Neural cell (in vitro differentiated cells): Measurements from ENCODE around the gene ARFGAP1. TPM values are rescaled to one million over a fixed set of nuclear protein-coding genes. Genes with fewer than 3 reads are reported as not detected.

Experiments
- H2AFZ ChIP-seq: fragments of 200-600, 300-800 bp; sonication (generic), shearing (Covaris generic); 2 replicates; pipeline ENCODE4 v1.6.0; 2014; ENCODE audit warnings: low read depth, mild to moderate bottlenecking, antibody characterized with exemption, low read length, moderate library complexity
- H3F3A ChIP-seq: fragments of 200-600 bp; shearing (Covaris generic); 2 replicates; pipeline ENCODE4 v1.6.1; 2016; ENCODE audit warnings: mild to moderate bottlenecking, moderate library complexity, mixed read lengths, antibody characterized with exemption, low read length; ENCODE audit not compliant: insufficient read depth, poor library complexity, severe bottlenecking
- H3K27ac ChIP-seq: fragments of 200-600, 300-800 bp; sonication (generic), shearing (Covaris generic); 2 replicates; pipeline ENCODE4 v1.5.1; 2014; ENCODE audit warnings: mild to moderate bottlenecking, low read length, moderate library complexity
- H3K27me3 ChIP-seq: fragments of 300-800, 200-600 bp; sonication (generic), shearing (Covaris generic); 2 replicates; pipeline ENCODE4 v1.6.0; 2014; ENCODE audit warnings: mild to moderate bottlenecking, low read depth, low read length, moderate library complexity; ENCODE audit not compliant: insufficient read depth
- H3K36me3 ChIP-seq: fragments of 300-800, 200-600 bp; sonication (generic), shearing (Covaris generic); 2 replicates; pipeline ENCODE4 v1.5.1; 2014; ENCODE audit warnings: mild to moderate bottlenecking, antibody characterized with exemption, low read length, moderate library complexity; ENCODE audit not compliant: insufficient read depth
- H3K4me2 ChIP-seq: fragments of 300-800, 200-600 bp; sonication (generic), shearing (Covaris generic); 2 replicates; pipeline ENCODE4 v1.6.0; 2014; ENCODE audit warnings: mild to moderate bottlenecking, low read length
- H3K4me3 ChIP-seq: fragments of 300-800, 200-600 bp; sonication (generic), shearing (Covaris generic); 2 replicates; pipeline ENCODE4 v1.5.1; 2014; ENCODE audit warnings: mild to moderate bottlenecking, low read length, moderate library complexity
- H3K79me2 ChIP-seq: fragments of 200-600 bp; shearing (Covaris generic); replicated peaks from 2 replicates; pipeline ENCODE4 v1.6.0; 2014; ENCODE audit warnings: mild to moderate bottlenecking, low read length, moderate library complexity; ENCODE audit not compliant: insufficient read depth
- H3K9ac ChIP-seq: fragments of 300-800, 200-600 bp; sonication (generic), shearing (Covaris generic); 2 replicates; pipeline ENCODE4 v1.6.1; 2016; ENCODE audit warnings: mild to moderate bottlenecking, low read length, mixed read lengths
- H3K9me2 ChIP-seq: fragments of 200-600 bp; shearing (Covaris generic); 2 replicates; pipeline ENCODE4 v1.6.1; 2016; ENCODE audit warnings: mild to moderate bottlenecking, low read length, mixed read lengths; ENCODE audit not compliant: insufficient read depth
- H3K9me3 ChIP-seq: fragments of 200-600, 300-800 bp; sonication (generic), shearing (Covaris generic); 2 replicates; pipeline ENCODE4 v1.6.1; 2016; ENCODE audit warnings: mild to moderate bottlenecking, mixed run types, low read length, moderate library complexity, mixed read lengths
- H4K20me1 ChIP-seq: fragments of 200-600 bp; shearing (Covaris generic); 2 replicates; pipeline ENCODE4 v1.6.1; 2016; ENCODE audit warnings: mild to moderate bottlenecking, mixed run types; ENCODE audit not compliant: insufficient read depth
- EP300 ChIP-seq: fragments of 450-650 bp; conservative IDR thresholded peaks from 2 replicates; pipeline ENCODE4 v1.6.1; 2014; ENCODE audit warnings: antibody characterized with exemption, mild to moderate bottlenecking, moderate library complexity; ENCODE audit not compliant: poor library complexity, severe bottlenecking
- EZH2 ChIP-seq: fragments of 200-600, 300-800 bp; shearing (Covaris generic), sonication (generic); IDR thresholded peaks from 2 replicates; pipeline ENCODE4 v1.6.1; 2014; ENCODE audit warnings: antibody characterized with exemption, low read length, borderline replicate concordance, mild to moderate bottlenecking; ENCODE audit not compliant: insufficient read depth, poor library complexity, severe bottlenecking
- MXI1 ChIP-seq: fragments of 450-650 bp; conservative IDR thresholded peaks from 2 replicates; pipeline ENCODE4 v1.6.1; 2014; ENCODE audit warnings: antibody characterized with exemption, mild to moderate bottlenecking; ENCODE audit not compliant: poor library complexity, severe bottlenecking
- POLR2AphosphoS5 ChIP-seq: IDR thresholded peaks from 2 replicates; pipeline ENCODE4 v1.6.1; 2012
- RAD21 ChIP-seq: fragments of 450-650 bp; conservative IDR thresholded peaks from 2 replicates; pipeline ENCODE4 v1.6.1; 2014; ENCODE audit warnings: antibody characterized with exemption, mild to moderate bottlenecking, moderate library complexity
- SMC3 ChIP-seq: fragments of 450-650 bp; conservative IDR thresholded peaks from 2 replicates; pipeline ENCODE4 v1.6.1; 2014; ENCODE audit warnings: antibody characterized with exemption, mild to moderate bottlenecking, moderate library complexity; ENCODE audit not compliant: poor library complexity
- TAF1 ChIP-seq: IDR thresholded peaks from 2 replicates; pipeline ENCODE4 v1.6.1; 2012; ENCODE audit warnings: low read depth
- polyA plus RNA-seq: library from polyadenylated mRNA; depleted of rRNA; stranded (reverse); fragments of >200 nt; gene quantifications from 2 replicates; pipeline ENCODE4 v1.2.3, GENCODE V29; 2014
- TF ChIP-seq, protein P1 (sequence below): IDR thresholded peaks from 2 replicates; pipeline ENCODE4 v1.6.1; 2012; ENCODE audit warnings: borderline replicate concordance
- TF ChIP-seq, protein P2 (sequence below): fragments of 450-650 bp; IDR thresholded peaks from 2 replicates; pipeline ENCODE4 v1.5.1; 2014; ENCODE audit warnings: antibody characterized with exemption, mild to moderate bottlenecking, moderate library complexity; ENCODE audit not compliant: poor library complexity, severe bottlenecking

The ARFGAP1 gene
- polyA plus RNA-seq, 1 donor from 2014 or later = 70.2 TPM

DNA sequence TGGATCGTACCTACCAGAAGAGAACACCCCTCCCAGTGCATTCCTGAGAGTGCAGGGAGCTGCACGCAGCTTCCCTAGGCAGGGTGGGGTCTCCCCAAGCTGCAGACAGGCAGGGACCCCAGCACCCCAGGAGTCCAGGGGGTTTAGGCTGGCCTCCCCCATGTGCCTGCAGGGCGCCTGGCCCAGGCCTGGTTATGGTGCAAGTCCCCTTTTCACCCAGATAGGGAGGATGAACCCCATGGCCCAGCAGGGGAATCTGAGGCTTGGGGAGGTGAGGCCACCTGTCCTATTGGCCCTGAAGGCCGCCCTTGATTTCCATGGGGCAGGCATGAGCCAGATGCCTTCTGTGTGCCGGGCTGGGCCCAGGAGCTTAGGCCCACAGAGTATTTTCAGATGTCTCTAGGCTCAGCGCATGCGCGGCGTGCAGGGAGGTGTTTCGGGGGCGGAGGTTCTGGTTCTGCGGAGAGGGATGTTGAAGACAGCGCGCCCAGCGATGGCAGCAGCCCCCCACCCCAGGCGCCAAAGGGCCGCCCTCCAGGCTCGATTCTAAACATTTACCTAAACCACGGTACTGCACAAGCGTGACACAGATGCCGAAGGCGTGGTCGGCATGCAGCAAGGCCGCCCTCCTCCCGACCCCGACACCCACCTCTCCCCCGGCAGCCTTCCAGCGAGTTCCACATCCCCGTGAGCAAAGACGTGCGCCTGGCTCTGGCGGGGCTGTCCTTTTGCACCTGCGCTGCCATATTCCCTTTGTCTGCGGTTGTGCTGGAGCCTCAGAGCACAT is 49.7 kb downstream of the ARFGAP1 start:
- Histone ChIP-seq H2AFZ (no peak overlapping the region), H3K9me3 (no peaks in the 10 kb centered on the region), H3K27me3 (no peaks in the 10 kb centered on the region), H3F3A (no peaks in the 10 kb centered on the region), H4K20me1 (no peaks in the 10 kb centered on the region), H3K4me3 (no peak overlapping the region), H3K36me3 (no peaks in the 10 kb centered on the region), H3K27ac (no peak overlapping the region), H3K9ac (no peak overlapping the region), H3K4me2 (no peak overlapping the region), H3K79me2 (no peaks in the 10 kb centered on the region), H3K9me2 (no peaks in the 10 kb centered on the region)
- TF ChIP-seq RAD21 (no peak), SMC3 (no peak), TAF1 (no peak), MXI1 (no peak), EP300 (no peak), EZH2 (no peak), POLR2AphosphoS5 (no peak)
- TF ChIP-seq, protein P1, sequence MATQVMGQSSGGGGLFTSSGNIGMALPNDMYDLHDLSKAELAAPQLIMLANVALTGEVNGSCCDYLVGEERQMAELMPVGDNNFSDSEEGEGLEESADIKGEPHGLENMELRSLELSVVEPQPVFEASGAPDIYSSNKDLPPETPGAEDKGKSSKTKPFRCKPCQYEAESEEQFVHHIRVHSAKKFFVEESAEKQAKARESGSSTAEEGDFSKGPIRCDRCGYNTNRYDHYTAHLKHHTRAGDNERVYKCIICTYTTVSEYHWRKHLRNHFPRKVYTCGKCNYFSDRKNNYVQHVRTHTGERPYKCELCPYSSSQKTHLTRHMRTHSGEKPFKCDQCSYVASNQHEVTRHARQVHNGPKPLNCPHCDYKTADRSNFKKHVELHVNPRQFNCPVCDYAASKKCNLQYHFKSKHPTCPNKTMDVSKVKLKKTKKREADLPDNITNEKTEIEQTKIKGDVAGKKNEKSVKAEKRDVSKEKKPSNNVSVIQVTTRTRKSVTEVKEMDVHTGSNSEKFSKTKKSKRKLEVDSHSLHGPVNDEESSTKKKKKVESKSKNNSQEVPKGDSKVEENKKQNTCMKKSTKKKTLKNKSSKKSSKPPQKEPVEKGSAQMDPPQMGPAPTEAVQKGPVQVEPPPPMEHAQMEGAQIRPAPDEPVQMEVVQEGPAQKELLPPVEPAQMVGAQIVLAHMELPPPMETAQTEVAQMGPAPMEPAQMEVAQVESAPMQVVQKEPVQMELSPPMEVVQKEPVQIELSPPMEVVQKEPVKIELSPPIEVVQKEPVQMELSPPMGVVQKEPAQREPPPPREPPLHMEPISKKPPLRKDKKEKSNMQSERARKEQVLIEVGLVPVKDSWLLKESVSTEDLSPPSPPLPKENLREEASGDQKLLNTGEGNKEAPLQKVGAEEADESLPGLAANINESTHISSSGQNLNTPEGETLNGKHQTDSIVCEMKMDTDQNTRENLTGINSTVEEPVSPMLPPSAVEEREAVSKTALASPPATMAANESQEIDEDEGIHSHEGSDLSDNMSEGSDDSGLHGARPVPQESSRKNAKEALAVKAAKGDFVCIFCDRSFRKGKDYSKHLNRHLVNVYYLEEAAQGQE = no peak
- TF ChIP-seq, protein P2, sequence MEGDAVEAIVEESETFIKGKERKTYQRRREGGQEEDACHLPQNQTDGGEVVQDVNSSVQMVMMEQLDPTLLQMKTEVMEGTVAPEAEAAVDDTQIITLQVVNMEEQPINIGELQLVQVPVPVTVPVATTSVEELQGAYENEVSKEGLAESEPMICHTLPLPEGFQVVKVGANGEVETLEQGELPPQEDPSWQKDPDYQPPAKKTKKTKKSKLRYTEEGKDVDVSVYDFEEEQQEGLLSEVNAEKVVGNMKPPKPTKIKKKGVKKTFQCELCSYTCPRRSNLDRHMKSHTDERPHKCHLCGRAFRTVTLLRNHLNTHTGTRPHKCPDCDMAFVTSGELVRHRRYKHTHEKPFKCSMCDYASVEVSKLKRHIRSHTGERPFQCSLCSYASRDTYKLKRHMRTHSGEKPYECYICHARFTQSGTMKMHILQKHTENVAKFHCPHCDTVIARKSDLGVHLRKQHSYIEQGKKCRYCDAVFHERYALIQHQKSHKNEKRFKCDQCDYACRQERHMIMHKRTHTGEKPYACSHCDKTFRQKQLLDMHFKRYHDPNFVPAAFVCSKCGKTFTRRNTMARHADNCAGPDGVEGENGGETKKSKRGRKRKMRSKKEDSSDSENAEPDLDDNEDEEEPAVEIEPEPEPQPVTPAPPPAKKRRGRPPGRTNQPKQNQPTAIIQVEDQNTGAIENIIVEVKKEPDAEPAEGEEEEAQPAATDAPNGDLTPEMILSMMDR = no peak

DNA sequence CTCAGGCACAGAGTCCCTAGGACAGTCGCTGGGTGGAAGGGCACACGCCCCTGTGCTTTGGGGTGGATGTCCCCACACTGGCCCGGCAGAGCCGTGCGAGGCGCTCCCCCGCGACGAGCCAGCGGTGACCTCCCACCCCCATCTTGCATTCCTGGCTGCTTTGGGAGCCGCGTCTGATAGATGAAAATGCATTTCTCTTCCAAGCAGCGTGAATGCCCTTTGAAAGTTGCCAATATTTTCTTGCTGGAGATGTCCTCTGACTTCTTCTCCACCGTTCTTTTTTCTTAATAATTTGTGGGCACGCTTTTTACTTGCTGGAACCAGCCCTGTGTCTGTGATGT is 50.3 kb downstream of the ARFGAP1 start:
- Histone ChIP-seq H3K9me3 (no peaks in the 10 kb centered on the region), H3K4me2 (no peak overlapping the region), H3K27ac (no peak overlapping the region), H3K9me2 (no peaks in the 10 kb centered on the region), H3K27me3 (no peaks in the 10 kb centered on the region), H3K79me2 (no peaks in the 10 kb centered on the region), H4K20me1 (no peaks in the 10 kb centered on the region), H3K9ac (no peak overlapping the region), H3K36me3 (no peaks in the 10 kb centered on the region), H2AFZ (no peak overlapping the region), H3K4me3 (no peak overlapping the region), H3F3A (no peaks in the 10 kb centered on the region)
- TF ChIP-seq MXI1 (no peak), SMC3 (no peak), POLR2AphosphoS5 (no peak), TAF1 (no peak), EZH2 (no peak), RAD21 (no peak), EP300 (no peak)
- TF ChIP-seq, protein P1 = no peak
- TF ChIP-seq, protein P2 = no peak
